ENCODE data around the gene SIRPB2.

Gene SIRPB2

DNA sequence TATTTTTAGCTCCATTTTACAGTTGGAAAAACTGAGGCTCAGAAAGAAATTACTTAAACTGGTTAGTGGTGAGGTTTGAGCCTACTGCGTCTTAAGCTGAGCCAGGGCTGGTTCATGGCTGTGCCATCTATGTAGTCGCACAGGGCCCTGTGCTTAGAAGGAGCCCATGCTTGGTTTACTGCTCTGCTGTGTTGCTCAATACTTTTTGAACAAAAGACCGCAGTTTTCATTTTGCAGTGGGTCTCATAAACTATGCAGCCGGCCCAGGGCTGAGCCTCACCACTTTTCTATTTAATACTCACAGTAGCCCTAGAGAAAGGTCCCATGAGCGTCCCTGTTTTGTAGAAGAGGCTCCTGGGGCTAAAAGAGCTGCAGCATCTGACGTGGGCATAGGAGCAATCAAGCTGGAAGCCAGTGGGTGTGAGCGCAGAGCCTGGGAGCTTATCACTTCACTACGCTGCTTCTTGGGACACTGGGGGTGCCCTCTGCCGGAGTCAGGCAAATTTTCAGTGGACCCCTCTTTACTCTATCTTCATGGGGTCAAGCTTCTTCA, 501 bp downstream of the SIRPB2 start:
- Histone ChIP-seq H4K20me1 (ENCODE audit: low read depth, low read length) (no peaks in the 10 kb centered on the region), H3K27me3 (ENCODE audit: low read length) (no peaks in the 10 kb centered on the region), H3K9ac (ENCODE audit: low read length) (no peak overlapping the region), H3F3A (ENCODE audit: insufficient read depth) (no peaks in the 10 kb centered on the region), H3K4me2 (ENCODE audit: low read depth, low read length, poor library complexity, severe bottlenecking) (no peak overlapping the region), H3K9me3 (ENCODE audit: insufficient read depth, low read length) (no peaks in the 10 kb centered on the region), H3K27ac (ENCODE audit: low read depth, low read length) (no peak overlapping the region), H3K9me2 (replicated peaks; ENCODE audit: insufficient read depth, low read length) (no peaks in the 10 kb centered on the region), H3K79me2 (ENCODE audit: insufficient read depth, low read length) (no peaks in the 10 kb centered on the region), H3K4me3 (ENCODE audit: insufficient read depth, low read length, poor library complexity, severe bottlenecking) (no peak overlapping the region), H3K36me3 (ENCODE audit: low read length) (no peaks in the 10 kb centered on the region), H2AFZ (ENCODE audit: low read depth, low read length, severe bottlenecking) (no peak overlapping the region)
- TF ChIP-seq EZH2phosphoT487 (conservative IDR thresholded peaks at IDR 0.05; ENCODE audit: low read length) = no peak

DNA sequence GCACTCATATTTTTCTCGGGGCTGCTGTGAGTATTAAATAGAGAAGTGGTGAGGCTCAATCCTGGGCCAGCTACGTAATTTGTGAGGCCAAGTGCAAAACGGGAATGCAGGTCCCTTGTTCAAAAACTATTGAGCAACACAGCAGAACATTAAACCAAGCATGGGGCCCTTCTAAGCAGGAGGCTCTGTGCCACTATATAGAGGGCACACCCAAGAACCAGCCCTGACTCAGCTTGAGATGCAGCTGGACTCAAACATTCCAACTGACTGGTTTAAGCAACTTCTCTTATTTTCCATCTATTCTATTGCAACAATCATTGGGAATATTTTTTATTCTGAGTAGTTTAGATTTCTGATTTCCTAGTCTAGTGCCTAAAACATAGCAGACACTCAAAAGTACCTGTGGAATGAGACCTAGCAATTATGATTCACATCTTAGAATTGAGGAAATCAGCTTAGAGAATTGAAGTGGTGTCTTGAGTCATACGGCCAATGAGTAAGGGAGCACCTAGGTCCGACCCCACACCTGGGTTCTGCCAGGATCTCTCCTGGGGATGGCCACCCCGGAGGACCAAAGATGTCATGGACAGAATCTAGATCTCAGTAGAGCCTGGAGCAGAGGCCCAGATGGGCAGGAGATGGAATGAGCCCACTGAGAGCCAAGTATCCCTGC, 1.3 kb downstream of the SIRPB2 start:
- Histone ChIP-seq H3K9me3 (ENCODE audit: insufficient read depth, low read length) (no peaks in the 10 kb centered on the region), H3K36me3 (ENCODE audit: low read length) (no peaks in the 10 kb centered on the region), H3K4me2 (ENCODE audit: low read depth, low read length, poor library complexity, severe bottlenecking) (no peak overlapping the region), H3K9ac (ENCODE audit: low read length) (no peak overlapping the region), H3K4me3 (ENCODE audit: insufficient read depth, low read length, poor library complexity, severe bottlenecking) (no peak overlapping the region), H3F3A (ENCODE audit: insufficient read depth) (no peaks in the 10 kb centered on the region), H3K79me2 (ENCODE audit: insufficient read depth, low read length) (no peaks in the 10 kb centered on the region), H3K27me3 (ENCODE audit: low read length) (no peaks in the 10 kb centered on the region), H3K27ac (ENCODE audit: low read depth, low read length) (no peak overlapping the region), H4K20me1 (ENCODE audit: low read depth, low read length) (no peaks in the 10 kb centered on the region), H2AFZ (ENCODE audit: low read depth, low read length, severe bottlenecking) (no peak overlapping the region), H3K9me2 (replicated peaks; ENCODE audit: insufficient read depth, low read length) (no peaks in the 10 kb centered on the region)
- TF ChIP-seq, protein P1, sequence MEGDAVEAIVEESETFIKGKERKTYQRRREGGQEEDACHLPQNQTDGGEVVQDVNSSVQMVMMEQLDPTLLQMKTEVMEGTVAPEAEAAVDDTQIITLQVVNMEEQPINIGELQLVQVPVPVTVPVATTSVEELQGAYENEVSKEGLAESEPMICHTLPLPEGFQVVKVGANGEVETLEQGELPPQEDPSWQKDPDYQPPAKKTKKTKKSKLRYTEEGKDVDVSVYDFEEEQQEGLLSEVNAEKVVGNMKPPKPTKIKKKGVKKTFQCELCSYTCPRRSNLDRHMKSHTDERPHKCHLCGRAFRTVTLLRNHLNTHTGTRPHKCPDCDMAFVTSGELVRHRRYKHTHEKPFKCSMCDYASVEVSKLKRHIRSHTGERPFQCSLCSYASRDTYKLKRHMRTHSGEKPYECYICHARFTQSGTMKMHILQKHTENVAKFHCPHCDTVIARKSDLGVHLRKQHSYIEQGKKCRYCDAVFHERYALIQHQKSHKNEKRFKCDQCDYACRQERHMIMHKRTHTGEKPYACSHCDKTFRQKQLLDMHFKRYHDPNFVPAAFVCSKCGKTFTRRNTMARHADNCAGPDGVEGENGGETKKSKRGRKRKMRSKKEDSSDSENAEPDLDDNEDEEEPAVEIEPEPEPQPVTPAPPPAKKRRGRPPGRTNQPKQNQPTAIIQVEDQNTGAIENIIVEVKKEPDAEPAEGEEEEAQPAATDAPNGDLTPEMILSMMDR (IDR thresholded peaks at IDR 0.05; ENCODE audit: insufficient read depth, low read length, poor library complexity, severe bottlenecking) = no peak
- no peak for TF ChIP-seq EZH2phosphoT487 (conservative IDR thresholded peaks at IDR 0.05; ENCODE audit: low read length)

GRCh38 chr20:1489325-1489724, 1.9 kb downstream of the SIRPB2 start:
- no peaks in the 10 kb centered on the region for H3K79me2 ChIP-seq (ENCODE audit: insufficient read depth, low read length)
- H3K9me2 ChIP-seq (replicated peaks; ENCODE audit: insufficient read depth, low read length) = no peaks in the 10 kb centered on the region
- no peak overlapping the region for H3K27ac ChIP-seq (ENCODE audit: low read depth, low read length)
- H2AFZ ChIP-seq (ENCODE audit: low read depth, low read length, severe bottlenecking) = no peak overlapping the region
- H3K36me3 ChIP-seq (ENCODE audit: low read length) = no peaks in the 10 kb centered on the region
- no peaks in the 10 kb centered on the region for H4K20me1 ChIP-seq (ENCODE audit: low read depth, low read length)
- no peak overlapping the region for H3K9ac ChIP-seq (ENCODE audit: low read length)
- H3K4me2 ChIP-seq (ENCODE audit: low read depth, low read length, poor library complexity, severe bottlenecking) = no peak overlapping the region
- H3F3A ChIP-seq (ENCODE audit: insufficient read depth) = no peaks in the 10 kb centered on the region
- no peaks in the 10 kb centered on the region for H3K27me3 ChIP-seq (ENCODE audit: low read length)
- H3K9me3 ChIP-seq (ENCODE audit: insufficient read depth, low read length) = no peaks in the 10 kb centered on the region
- no peak for TF ChIP-seq EZH2phosphoT487 (conservative IDR thresholded peaks at IDR 0.05; ENCODE audit: low read length)
- TF ChIP-seq, protein P1 (IDR thresholded peaks at IDR 0.05; ENCODE audit: insufficient read depth, low read length, poor library complexity, severe bottlenecking) = no peak
- H3K4me3 ChIP-seq (ENCODE audit: insufficient read depth, low read length, poor library complexity, severe bottlenecking) = no peak overlapping the region

- H3K27me3 ChIP-seq (ENCODE audit: low read length) = no peaks in the 10 kb centered on the region
- no peaks in the 10 kb centered on the region for H3F3A ChIP-seq (ENCODE audit: insufficient read depth)
- no peaks in the 10 kb centered on the region for H3K9me2 ChIP-seq (replicated peaks; ENCODE audit: insufficient read depth, low read length)
- TF ChIP-seq, protein P1 (IDR thresholded peaks at IDR 0.05; ENCODE audit: insufficient read depth, low read length, poor library complexity, severe bottlenecking) = no peak
- TF ChIP-seq EZH2phosphoT487 (conservative IDR thresholded peaks at IDR 0.05; ENCODE audit: low read length) = no peak
- H3K9ac ChIP-seq (ENCODE audit: low read length) = no peak overlapping the region
- no peaks in the 10 kb centered on the region for H3K79me2 ChIP-seq (ENCODE audit: insufficient read depth, low read length)
- no peaks in the 10 kb centered on the region for H4K20me1 ChIP-seq (ENCODE audit: low read depth, low read length)
- H3K4me2 ChIP-seq (ENCODE audit: low read depth, low read length, poor library complexity, severe bottlenecking) = no peak overlapping the region
- no peak overlapping the region for H3K27ac ChIP-seq (ENCODE audit: low read depth, low read length)
- H3K36me3 ChIP-seq (ENCODE audit: low read length) = no peaks in the 10 kb centered on the region
- no peak overlapping the region for H3K4me3 ChIP-seq (ENCODE audit: insufficient read depth, low read length, poor library complexity, severe bottlenecking)
- H2AFZ ChIP-seq (ENCODE audit: low read depth, low read length, severe bottlenecking) = no peak overlapping the region
- no peaks in the 10 kb centered on the region for H3K9me3 ChIP-seq (ENCODE audit: insufficient read depth, low read length)
These were observed 4.7 kb downstream of the SIRPB2 start for GRCh38 chr20:1486566-1486965.
